Right forelimb (tissue), 1 donor: Measurements from ENCODE around the gene PLD1.

Experiments
- DNase-seq: peaks from one replicate; pipeline ENCODE4 v3.0.0-alpha.2; 2018

Gene PLD1

DNA sequence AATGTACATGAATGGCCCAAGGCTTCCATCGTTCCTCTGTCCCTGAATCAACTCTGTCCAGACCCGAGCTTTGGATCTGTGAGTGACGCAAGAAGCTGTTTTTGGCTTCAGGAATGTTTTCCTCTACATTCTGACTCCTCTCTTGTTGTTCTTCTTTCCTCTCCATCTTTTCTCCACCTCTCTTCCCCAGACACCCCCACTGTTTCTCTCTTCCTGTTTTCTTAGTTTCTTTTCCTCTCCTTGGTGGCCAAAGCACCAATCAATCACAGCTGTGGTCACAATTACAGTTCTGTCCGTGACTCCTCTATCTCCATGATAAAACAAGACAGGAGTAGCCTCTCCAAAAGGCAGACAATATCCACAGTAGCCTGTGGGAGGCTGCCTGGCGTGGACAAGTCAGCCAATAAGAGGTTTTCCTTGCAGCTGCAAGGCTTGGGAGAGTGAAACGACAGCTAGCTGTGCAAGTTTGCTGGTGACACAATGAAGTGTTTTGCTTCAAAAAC lies 28.0 kb upstream of the PLD1 start:
- peak; percentile 72 for DNase-seq

DNA sequence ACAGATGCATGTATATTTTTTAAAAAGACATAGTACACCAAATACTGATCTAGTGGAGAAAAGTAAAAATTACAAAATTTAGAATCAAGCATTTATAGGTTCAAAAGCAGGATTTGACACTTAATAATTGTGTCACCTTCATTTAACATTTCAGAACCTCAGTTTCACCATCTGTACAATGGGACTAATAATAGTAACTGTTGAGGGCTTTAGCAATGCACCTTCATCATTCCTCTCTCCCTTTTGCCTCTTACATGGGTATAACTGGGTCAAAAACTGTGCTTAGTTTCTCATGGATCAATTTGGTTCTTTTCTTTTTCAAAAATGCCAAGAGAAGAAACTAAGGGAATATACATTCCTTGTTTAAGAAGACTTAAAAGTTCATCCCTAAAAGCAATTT lies 27.4 kb upstream of the PLD1 start:
- DNase-seq = no peak

DNA sequence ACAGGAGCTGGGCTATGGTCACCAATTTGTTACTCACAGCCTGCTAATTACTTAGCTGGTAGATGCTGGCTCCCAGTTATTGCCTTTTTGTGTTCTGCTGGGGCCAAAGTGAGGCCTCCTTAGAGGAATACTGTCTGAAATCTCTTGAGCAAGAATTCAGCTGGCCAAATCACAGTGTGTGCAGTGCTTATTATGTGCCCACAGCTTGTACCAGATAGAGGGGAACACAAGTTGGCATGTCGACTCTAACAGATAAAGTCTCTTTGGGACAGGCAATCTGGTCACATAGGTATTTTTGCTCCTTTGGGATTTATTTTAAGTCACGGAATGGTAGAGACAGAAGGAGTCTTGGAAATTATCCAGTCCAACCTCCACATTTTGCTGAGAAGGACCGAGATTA lies 26.6 kb upstream of the PLD1 start:
- no peak for DNase-seq

DNA sequence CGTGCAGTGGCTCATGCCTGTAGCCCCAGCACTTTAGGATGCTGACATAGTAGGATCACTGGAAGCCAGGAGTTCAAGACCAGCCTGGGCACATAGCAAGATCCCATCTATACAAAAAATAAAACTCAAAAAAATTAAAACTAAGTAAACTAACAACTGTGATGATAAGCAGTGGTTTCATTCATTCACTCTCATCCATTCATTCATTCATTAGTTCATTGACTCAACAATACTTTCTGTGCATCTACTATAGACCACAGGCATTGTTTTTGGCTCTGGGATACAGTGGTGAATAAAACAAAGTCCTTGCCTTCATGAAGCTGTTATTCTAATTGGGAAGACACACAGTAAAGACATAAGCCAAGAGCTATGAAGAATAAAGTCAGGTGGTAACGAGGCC lies 25.3 kb upstream of the PLD1 start:
- DNase-seq = no peak

DNA sequence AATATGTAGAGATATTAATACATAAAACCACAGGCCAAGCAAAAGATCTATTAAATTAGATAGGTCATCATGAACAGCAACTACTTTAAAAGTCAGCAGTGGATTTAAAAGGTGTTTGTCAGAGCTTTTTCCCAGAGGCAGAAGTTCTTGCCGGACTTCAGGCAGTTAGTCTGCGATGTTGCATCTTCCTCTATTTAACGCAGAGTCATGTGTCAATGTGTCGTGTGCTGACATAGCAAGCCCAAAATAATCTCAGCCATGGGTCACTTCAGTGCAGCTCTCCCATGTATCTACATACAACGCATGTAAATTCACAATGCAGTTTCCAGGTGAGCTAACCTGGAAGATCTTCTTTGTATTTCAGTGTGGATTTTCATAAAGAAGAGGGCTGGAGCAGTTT lies 24.8 kb upstream of the PLD1 start:
- DNase-seq = no peak

DNA sequence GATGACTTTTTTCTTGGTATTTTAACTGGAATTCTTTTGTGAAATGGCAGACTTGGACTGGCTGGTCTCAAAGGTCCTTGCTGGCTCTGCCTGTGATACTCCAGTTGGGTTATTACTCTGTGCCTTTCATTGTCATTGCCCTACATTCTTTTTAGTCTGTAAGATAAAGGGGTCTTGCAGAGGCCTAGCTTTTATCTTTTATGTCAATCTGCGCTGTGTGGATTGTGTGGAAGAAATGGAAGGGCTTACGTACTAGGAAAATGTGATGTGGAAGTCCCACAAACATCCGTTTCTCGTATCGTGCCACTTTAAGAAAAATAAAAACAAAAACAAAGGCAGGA lies 24.1 kb upstream of the PLD1 start:
- no peak for DNase-seq

DNA sequence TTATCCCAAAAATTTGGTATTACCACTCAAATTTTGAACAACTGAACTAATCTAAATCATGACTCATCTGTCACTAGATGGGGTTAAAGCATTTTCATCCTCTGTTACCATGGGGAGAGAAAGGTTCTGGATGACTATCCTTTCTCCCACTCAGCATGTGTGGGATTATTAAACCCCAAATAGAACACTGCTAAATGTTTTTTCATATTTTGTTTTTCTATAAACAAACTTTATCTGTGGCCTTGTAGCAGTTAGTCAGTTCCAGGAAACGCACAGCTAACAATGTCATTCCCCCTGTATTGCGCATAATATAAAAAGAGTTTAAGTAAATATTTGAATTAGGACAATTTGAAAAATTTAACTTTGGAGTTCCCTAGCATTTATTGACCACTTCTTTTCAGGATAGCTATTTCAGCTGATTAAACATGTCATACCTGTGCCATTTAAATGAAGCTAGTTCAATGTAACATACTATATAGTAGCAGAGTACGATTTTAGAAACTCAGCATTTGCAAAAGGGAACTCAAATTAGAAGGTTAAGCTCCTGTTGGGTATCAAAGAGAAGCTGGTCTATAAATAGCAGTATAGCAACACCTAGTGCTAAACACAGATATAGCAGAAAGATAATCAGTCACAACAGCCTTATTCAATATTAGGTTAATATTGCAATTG lies 23.6 kb upstream of the PLD1 start:
- no peak for DNase-seq

DNA sequence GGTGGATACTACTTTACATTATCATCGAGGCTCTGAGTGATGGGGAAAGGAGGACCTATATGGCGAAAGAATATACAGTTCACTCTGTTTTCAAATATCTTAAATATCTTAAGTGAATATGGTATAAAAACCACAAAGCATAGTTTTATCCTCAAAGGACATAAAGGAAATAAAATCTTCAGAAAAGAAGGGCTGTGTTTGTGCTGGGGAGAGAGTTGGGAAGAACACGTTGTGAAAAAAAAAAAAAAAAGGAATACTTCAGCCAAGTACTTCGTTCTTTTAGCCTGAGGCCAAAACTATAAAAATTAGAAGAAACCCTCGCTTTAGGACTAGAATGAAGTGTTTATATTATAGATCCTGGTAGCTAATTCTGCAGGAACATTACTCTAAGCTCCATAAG lies 22.7 kb upstream of the PLD1 start:
- DNase-seq = no peak

DNA sequence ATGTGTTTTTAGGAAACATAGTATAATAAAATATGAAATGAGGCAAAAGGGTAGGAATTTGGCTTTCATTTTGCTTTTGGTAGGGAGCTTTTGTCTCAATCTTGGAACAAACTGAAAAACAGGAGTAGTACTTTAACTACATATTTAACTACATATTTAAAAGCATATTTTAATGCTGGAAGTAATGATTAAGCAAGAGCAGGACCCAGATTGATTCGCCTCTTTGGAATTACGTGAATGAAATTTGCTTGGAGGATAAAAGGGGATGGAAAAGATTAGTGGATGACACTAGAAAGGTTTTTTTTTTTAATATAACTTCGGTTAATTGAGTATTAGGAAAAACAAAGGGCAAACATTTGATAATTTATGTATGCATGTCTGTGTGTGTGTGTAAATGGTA lies 21.7 kb upstream of the PLD1 start:
- no peak for DNase-seq

DNA sequence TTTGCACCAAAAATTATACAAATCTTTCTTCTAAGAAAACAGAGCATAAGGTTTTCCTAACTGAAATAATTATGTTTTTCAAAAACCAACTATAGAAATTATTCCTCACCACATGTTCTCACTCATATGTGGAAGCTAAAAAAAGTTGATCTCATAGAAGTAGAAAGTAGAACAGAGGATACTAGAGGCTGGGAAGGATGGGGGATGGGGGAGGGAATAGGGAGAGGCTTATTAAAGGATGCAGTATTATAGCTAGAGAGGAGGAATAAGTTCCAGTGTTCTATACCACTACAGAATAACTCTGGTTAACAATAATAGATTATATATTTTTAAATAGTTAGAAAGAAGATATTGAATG lies 20.2 kb upstream of the PLD1 start:
- no peak for DNase-seq

DNA sequence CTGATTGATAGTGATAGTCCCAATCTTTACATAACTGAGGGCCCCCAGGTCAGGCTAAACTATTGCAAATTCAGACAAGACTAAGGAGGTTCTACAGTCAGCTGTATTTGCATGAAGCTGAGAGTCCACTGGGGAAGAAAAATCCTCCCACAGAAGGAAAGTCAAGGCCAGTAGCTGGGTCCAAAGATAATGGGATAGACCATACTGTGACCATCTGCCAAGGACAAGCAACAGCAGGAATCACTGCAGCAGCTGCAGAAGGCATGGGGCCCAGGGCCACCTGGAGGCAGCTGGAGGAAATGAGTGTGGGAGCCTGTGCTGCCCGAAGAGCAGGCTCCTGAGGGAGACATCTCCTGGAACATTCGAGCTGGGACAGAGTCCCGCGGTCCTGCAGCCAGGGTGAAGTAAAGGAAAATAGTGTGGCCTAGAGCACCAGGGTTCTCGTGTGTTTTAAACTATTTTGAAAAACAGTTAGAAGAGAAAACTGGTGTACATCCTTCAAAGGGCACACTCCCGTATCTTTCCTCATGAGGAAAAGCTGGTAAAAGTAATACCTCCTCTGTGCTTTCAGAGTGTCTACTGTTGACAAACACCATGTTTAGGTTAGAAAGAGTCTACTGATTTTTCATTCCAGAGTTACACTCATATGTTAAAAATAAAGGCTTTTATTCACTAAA lies 19.7 kb upstream of the PLD1 start:
- DNase-seq = peak; percentile 80

DNA sequence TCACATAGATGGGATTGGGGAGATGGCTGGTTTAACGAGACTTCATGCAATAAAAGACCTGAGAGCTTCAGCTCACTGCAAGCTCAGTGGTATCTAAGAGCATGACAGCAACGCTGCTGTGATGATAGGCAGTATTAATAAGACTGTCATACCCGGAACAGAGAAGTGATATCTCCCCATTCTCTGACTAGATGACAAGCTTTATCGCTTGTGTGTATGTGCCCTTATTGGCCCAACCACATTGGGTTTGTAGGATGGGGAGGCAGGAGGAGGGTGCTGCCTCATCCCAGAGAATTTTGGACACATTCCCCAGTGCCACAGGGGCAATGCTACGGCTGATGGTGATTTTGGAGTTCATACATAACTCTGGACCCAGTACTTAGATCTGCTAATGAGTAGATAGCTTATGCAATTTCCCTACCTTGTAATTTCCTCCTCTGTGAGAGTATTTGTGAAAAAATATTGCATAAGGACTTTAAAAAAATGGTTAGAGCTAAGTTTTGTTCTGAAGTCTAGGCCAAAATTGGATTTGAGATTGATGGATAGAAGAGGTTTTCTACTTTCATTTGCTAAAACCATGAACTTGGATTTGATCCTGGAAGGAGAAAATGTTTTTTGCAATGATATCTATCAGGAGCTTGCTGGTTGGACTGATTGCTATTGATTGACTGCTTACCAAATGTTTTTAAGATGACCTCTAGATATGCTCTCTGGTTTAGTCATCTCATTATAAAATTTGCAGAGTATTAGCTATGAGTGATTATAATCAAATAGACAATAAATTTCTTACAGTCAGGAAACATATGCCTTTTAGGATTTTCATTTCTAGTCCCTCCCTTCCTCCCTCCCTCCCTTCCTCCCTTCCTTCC lies 18.9 kb upstream of the PLD1 start:
- no peak for DNase-seq

DNA sequence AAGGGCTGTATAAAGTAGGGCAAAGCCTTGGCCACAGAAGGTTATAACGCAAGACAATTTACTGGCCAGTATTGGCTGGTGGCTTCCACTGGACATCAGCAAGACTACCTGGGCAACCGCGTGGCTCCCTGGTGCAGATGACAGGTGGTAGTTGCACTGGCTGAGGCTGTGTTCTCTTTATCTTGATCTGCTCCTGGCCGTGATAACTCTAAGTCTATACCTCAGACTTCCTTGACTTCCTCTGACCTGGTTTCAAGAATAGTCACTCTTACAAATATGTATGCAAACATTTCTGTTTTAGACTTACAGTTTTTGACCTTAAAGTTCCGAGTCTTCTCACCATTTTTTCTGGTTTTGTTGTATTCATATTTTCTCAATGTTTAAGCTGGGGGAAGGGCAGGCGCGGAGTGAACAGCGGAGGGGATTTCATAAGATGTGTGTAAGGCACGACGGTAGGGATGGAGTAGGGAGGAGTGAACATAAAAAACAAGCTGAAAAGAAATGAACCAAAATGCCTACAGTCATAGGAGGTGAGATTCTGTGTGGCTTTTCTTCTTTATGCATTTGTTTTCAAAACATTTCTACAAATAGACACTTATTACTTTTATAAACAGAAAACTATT lies 17.7 kb upstream of the PLD1 start:
- no peak for DNase-seq

DNA sequence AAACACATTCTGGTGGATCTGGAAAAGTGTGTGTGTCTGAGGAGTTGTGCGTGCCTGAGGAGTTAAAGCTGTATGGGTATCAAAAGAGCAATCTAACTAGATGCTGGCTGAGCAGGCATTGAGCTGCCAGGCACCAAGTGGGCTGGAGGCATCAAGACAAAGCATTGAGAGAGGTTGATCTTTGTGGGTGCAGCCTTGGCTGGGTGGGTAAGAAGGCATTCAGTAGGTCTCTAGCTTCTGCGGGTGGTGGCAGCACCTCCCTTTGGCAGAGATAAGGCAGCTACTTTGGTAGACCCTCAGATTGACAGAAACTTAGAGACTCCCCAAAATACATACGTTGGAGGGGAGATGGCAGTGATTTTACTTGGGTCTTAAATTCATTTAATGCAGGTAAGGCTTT lies 17.1 kb upstream of the PLD1 start:
- DNase-seq = no peak

DNA sequence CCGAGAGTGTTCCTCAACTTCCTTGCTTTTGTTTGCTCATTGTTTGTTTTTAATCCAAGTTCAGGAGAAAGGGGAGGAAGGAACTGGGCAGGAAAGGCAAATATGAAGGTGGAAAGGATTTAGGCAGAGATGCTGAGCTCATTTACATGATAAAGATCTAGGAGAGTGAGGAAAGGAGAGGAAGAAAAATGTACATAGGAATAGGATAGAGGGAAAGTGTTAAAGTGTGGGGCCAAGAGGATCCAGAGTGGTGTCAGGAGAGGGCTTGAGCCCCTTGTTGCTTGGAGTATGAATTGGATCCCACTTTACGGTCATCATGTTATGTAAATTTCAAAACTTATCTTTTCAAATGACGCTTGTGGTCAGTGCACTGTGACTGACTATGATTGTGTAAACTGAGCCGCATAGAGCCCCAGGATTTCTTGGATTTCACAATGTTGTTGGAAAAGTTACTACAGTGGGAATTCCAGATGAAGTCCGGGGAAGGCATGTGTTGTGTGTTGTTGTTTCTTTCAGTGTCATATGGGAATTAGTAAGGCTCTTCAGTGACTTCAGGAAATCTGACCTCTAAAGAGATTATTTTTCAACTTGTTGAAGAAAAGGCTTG lies 15.0 kb upstream of the PLD1 start:
- no peak for DNase-seq

DNA sequence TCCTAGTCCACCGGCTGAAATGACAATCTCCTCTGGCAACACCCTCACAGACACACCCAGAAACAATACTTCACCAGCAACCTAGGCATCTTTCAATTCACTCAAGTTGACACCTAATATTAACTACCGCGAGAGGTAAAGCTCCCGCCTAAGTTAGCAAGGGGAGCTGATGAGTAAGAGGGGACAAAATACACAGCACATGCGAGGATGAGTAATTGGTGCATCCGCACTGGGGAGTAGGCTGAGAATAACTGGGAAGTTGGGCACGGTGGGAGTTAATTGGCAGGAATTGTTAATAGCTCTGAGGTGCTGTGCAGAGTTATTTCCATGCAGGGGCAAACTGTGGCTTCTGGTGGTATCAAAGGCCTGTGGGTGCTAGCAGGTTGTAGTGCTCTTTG lies 14.5 kb upstream of the PLD1 start:
- DNase-seq = no peak

DNA sequence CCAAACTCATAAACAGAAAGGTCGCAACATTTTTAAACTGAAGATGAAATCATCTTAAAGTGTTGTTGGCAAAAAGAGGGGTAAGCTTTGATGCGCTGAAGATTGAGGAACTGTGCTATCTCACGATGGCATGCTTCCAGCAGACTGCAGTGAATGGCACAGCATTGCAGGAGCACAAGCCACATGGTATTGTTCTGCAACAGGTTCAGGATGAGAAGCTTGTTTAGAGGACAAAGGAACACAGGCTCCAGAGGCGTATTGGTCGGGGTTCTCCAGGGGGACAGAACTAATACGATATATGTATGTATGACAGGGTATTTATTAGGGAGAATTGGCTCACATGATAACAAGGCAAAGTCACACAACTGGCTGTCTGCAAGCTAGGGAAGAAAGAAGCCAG lies 13.8 kb upstream of the PLD1 start:
- no peak for DNase-seq

DNA sequence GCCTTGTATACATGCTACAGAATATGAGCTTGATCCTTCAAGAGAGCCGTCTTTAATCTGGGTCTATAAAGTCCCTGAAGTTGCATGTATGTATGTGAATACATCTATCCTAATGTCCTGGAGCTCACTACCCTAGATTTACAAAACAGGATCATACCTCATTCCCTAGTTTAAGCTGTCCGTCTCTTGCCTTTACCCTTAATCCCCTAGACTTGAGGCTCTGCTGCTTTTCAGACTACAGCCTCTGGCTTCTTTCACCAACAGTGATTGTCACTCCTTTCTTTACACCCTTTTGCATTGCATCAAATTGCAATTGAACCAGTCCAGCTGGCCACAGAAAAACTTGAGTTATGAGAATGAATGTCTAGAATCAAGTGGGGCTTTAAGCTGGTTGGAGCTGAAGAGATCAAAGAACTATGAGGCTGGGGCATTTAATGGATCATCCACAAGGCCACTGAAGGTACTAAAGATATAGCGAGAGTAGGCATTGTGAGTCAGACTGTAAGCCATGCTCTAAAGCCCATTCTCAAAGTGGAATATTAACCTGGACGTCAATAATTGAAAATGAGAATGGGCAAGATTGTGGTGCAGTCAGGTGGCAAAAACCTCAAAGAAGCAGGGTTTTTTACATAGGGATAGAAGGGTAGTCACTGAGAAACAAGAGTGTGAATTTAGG lies 12.3 kb upstream of the PLD1 start:
- DNase-seq = no peak

DNA sequence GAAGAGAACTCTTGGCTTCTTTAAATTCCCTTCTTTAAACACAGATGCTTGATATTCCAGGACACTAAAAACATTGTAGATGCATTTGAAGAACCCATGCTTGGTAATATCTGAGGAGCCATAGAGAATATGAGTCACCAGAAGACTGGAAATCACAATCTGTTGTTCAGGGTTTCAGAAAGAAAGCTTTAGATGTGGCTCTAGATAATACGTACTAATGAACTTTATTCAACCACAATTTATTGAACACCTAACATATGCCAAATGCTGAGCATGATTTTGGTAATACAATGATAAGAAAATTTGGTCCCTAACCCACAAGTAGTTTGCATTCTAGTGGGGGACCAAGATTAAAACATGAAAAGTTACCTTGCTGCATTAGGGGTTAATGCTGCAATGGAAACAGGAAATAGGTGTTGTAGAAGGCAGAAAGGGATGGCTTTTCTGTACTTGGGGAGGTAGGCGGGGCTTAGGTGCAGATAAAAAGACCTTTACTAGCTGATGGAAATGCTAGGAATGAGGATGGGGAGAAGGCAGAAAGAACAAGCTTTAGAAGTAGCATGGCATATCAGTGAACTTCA lies 11.6 kb upstream of the PLD1 start:
- no peak for DNase-seq

DNA sequence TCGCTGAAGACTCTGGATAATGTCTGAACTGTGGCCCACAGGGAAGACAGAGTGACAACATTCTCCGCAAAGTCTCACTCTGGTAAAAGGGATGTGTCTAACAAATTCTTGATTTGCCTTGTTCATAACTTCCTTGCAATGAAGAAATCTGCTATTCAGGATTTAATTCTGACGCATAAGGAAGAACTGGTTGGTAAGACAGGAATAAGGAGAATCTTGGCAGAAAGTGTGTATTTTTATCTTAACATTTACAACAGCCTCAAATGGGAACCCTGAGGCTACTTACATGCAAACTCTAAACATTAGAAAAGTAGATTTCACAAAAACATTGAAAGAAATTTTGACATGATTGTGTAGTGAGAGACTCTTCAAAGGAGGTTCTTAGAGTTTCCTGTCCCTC lies 10.8 kb upstream of the PLD1 start:
- no peak for DNase-seq

DNA sequence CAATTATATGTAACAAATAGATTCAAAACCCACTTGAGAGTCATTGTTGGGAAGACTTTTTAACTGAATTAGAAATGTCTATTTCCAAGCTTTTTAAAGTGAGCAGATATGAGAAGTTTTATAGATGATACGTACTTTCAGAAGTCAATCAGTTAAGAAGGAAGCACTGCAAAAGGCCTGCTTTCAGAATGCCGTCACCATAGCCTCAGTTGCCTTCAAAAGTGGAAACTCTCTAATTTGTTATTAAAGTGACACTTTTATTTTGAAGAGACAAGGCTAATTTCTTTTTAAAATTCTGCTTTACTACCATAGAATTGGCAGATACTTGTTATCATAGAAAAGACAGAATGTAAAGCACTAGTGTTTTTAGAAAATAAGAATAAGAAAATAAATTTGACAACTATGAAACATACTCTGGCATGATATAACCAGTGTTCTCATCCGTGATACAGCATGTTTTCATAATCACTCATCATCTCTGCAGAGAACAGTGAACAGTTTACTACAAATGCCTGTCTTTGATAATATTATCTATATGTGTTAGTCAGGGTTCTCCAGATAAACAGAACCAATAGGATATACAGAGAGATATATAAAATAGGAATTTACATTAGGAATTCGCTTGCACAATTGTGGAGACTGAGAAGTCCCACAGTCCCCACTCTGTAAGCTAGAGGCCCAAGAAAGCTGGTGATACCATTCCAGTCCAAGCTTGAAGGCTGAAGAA lies 7.0 kb upstream of the PLD1 start:
- no peak for DNase-seq
